Type B pancreatic cell (in vitro differentiated cells): ENCODE data around the gene PDS5A. TPM values are rescaled to one million over a fixed set of nuclear protein-coding genes. Genes with fewer than 3 reads are reported as not detected.

ENCODE experiments used
- DNase-seq: peaks from one replicate; pipeline ENCODE4 v3.0.0; 2021; ENCODE audit warnings: mixed read lengths; ENCODE audit not compliant: unreplicated experiment; ENCODE audit errors: extremely low spot score
- H3K27ac Mint-ChIP-seq: 2 replicates; pipeline ENCODE4 v1.8.0; 2021; ENCODE audit warnings: mild to moderate bottlenecking, mixed read lengths
- H3K27me3 Mint-ChIP-seq: 2 replicates; pipeline ENCODE4 v1.8.0; 2021; ENCODE audit warnings: mixed read lengths
- H3K36me3 Mint-ChIP-seq: 2 replicates; pipeline ENCODE4 v1.8.0; 2021; ENCODE audit warnings: mixed read lengths
- H3K4me1 Mint-ChIP-seq: one replicate; pipeline ENCODE4 v1.8.0; 2021; ENCODE audit warnings: mixed read lengths; ENCODE audit not compliant: unreplicated experiment
- H3K4me3 Mint-ChIP-seq: 2 replicates; pipeline ENCODE4 v1.8.0; 2021; ENCODE audit warnings: mild to moderate bottlenecking, mixed read lengths
- H3K9me3 Mint-ChIP-seq: 2 replicates; pipeline ENCODE4 v1.8.0; 2021; ENCODE audit warnings: mixed read lengths
- CTCF ChIP-seq: fragments of 200-600 bp; sonication (generic); conservative IDR thresholded peaks from 2 replicates; pipeline ENCODE4 v1.5.0; 2021; ENCODE audit warnings: antibody characterized with exemption, mild to moderate bottlenecking
- total RNA-seq: library from RNA; stranded (reverse); gene quantifications from 2 replicates; pipeline ENCODE4 v1.2.1, GENCODE V29; 2021; ENCODE audit warnings: low replicate concordance

The PDS5A gene
- total RNA-seq, 1 donor from 2014 or later = 73.3 TPM

- Mint-ChIP-seq H3K27me3 (no peaks in the 10 kb centered on the region), H3K36me3 (peaks cover 20% of the 10 kb centered on the region), H3K4me1 (peaks cover 9% of the 10 kb centered on the region), H3K27ac (no peak overlapping the region), H3K9me3 (no peaks in the 10 kb centered on the region), H3K4me3 (no peak overlapping the region)
- DNase-seq = no peak
- no peak for TF ChIP-seq CTCF
Measured at GRCh38 chr4:39928538-39928937, 49.2 kb downstream of the PDS5A start.

GRCh38 chr4:39924014-39924413 lies 53.7 kb downstream of the PDS5A start:
- Mint-ChIP-seq H3K27ac (no peak overlapping the region), H3K9me3 (no peaks in the 10 kb centered on the region), H3K4me3 (no peak overlapping the region), H3K4me1 (no peaks in the 10 kb centered on the region), H3K27me3 (no peaks in the 10 kb centered on the region), H3K36me3 (peaks cover 24% of the 10 kb centered on the region)
- no peak for TF ChIP-seq CTCF
- DNase-seq = no peak

GRCh38 chr4:39922399-39922798 lies 55.3 kb downstream of the PDS5A start:
- Mint-ChIP-seq H3K4me1 (no peaks in the 10 kb centered on the region), H3K27me3 (no peaks in the 10 kb centered on the region), H3K27ac (no peak overlapping the region), H3K9me3 (no peaks in the 10 kb centered on the region), H3K4me3 (no peak overlapping the region), H3K36me3 (peaks cover 25% of the 10 kb centered on the region)
- no peak for DNase-seq
- no peak for TF ChIP-seq CTCF

- H3K27me3 Mint-ChIP-seq = no peaks in the 10 kb centered on the region
- peaks cover 10% of the 10 kb centered on the region for H3K36me3 Mint-ChIP-seq
- no peaks in the 10 kb centered on the region for H3K9me3 Mint-ChIP-seq
- DNase-seq = no peak
- no peak overlapping the region for H3K4me3 Mint-ChIP-seq
- H3K27ac Mint-ChIP-seq = no peak overlapping the region
- TF ChIP-seq CTCF = no peak
- no peaks in the 10 kb centered on the region for H3K4me1 Mint-ChIP-seq
Measured at GRCh38 chr4:39913471-39913870, 64.2 kb downstream of the PDS5A start.

GRCh38 chr4:39910064-39910463 lies 67.6 kb downstream of the PDS5A start:
- no peaks in the 10 kb centered on the region for H3K9me3 Mint-ChIP-seq
- H3K36me3 Mint-ChIP-seq = peaks cover 11% of the 10 kb centered on the region
- no peaks in the 10 kb centered on the region for H3K27me3 Mint-ChIP-seq
- H3K4me3 Mint-ChIP-seq = no peak overlapping the region
- H3K4me1 Mint-ChIP-seq = no peaks in the 10 kb centered on the region
- DNase-seq = no peak
- no peak for TF ChIP-seq CTCF
- no peak overlapping the region for H3K27ac Mint-ChIP-seq

- H3K36me3 Mint-ChIP-seq = peaks cover 11% of the 10 kb centered on the region
- no peak overlapping the region for H3K4me3 Mint-ChIP-seq
- no peaks in the 10 kb centered on the region for H3K9me3 Mint-ChIP-seq
- H3K27ac Mint-ChIP-seq = no peak overlapping the region
- DNase-seq = no peak
- H3K4me1 Mint-ChIP-seq = no peaks in the 10 kb centered on the region
- TF ChIP-seq CTCF = no peak
- no peaks in the 10 kb centered on the region for H3K27me3 Mint-ChIP-seq
Measured at GRCh38 chr4:39908284-39908683, 69.4 kb downstream of the PDS5A start.
